Left colon (tissue), 2 donors: Measurements from ENCODE around the gene MED10. TPM values are rescaled to one million over a fixed set of nuclear protein-coding genes. Genes with fewer than 3 reads are reported as not detected.
A peak's percentile ranks its signal among the peaks of the same experiment; 100 is the strongest.

ENCODE experiments used
- ATAC-seq: fragments of 200-7000 bp; cut with Tn5 transposase; one replicate; pipeline ENCODE4 v1.9.1; 2020; ENCODE audit warnings: mild to moderate bottlenecking, moderate library complexity
- DNase-seq, 2 donors: peaks; one replicate each; pipeline ENCODE4 v3.0.0-alpha.2; 2020
- intact Hi-C, 2 donors: fragments of 100-400 bp; cut with DNase I in 1 of 2; cut with micrococcal nuclease in 1 of 2; formaldehyde crosslinking; loops; one replicate each; pipeline versions ENCODE4 v1.11.2 to v1.14.0; 2022; cut with DNase I, micrococcal nuclease
- total RNA-seq, 2 donors: library from RNA; stranded (reverse); fragmentation: NEBNext Ultra II Directional; extraction: Animal tissue kit (Norgen Biotek cat#: 25700); gene quantifications; one replicate each; pipeline ENCODE4 v1.2.1, GENCODE V29; 2021
- donor health status: DM: no; HTN: no; CAD: no.
- donor health status: DM: yes; HTN: yes; CAD: no.

The MED10 gene
- total RNA-seq, 2 donors from 2014 or later, result 23.9 to 30.0 TPM

- peak in 1 of 2 donors; percentile 16 for DNase-seq
- no peak for ATAC-seq
- intact Hi-C loops, result no loop called here
Observed at GRCh38 chr5:6401410-6401809, 23.1 kb upstream of the MED10 start.

GRCh38 chr5:6399980-6400910 lies 21.9 kb upstream of the MED10 start:
- ATAC-seq (no peak), DNase-seq (no peak)
- intact Hi-C loops, result no loop called here

GRCh38 chr5:6398570-6399230 lies 20.4 kb upstream of the MED10 start:
- intact Hi-C loops, result no loop called here
- ATAC-seq (no peak), DNase-seq (no peak)

GRCh38 chr5:6397536-6398269 lies 19.4 kb upstream of the MED10 start:
- ATAC-seq (no peak), DNase-seq (no peak)
- intact Hi-C loops, result no loop called here

- intact Hi-C loops, result no loop called here
- no peak for DNase-seq
- ATAC-seq, result no peak
Observed at GRCh38 chr5:6396836-6397535, 18.6 kb upstream of the MED10 start.

- ATAC-seq (no peak), DNase-seq (no peak)
- intact Hi-C loops, result no loop called here
Observed at GRCh38 chr5:6396043-6396442, 17.7 kb upstream of the MED10 start.

GRCh38 chr5:6395621-6396020 lies 17.3 kb upstream of the MED10 start:
- intact Hi-C loops, result no loop called here
- ATAC-seq (no peak), DNase-seq (no peak)

GRCh38 chr5:6395102-6395445 lies 16.7 kb upstream of the MED10 start:
- ATAC-seq (no peak), DNase-seq (no peak)
- intact Hi-C loops, result no loop called here

GRCh38 chr5:6394429-6395101 lies 16.2 kb upstream of the MED10 start:
- ATAC-seq (no peak), DNase-seq (no peak)
- intact Hi-C loops, result no loop called here

- intact Hi-C loops, result no loop called here
- ATAC-seq (no peak), DNase-seq (no peak)
Observed at GRCh38 chr5:6393596-6394194, 15.3 kb upstream of the MED10 start.

GRCh38 chr5:6392561-6392960 lies 14.2 kb upstream of the MED10 start:
- intact Hi-C loops, result no loop called here
- ATAC-seq, result no peak
- DNase-seq, result no peak

GRCh38 chr5:6391151-6391550 lies 12.8 kb upstream of the MED10 start:
- intact Hi-C loops, result no loop called here
- ATAC-seq (no peak), DNase-seq (no peak)

GRCh38 chr5:6389946-6390530 lies 11.7 kb upstream of the MED10 start:
- no peak for ATAC-seq
- intact Hi-C loops, result no loop called here
- no peak for DNase-seq

GRCh38 chr5:6389397-6389796 lies 11.1 kb upstream of the MED10 start:
- intact Hi-C loops, result no loop called here
- ATAC-seq (no peak), DNase-seq (no peak)

- DNase-seq, result no peak
- intact Hi-C loops, result no loop called here
- ATAC-seq, result no peak
Observed at GRCh38 chr5:6387970-6388369, 9.6 kb upstream of the MED10 start.

- DNase-seq, result no peak
- intact Hi-C loops, result no loop called here
- ATAC-seq, result no peak
Observed at GRCh38 chr5:6386271-6386670, 7.9 kb upstream of the MED10 start.

- intact Hi-C loops, result no loop called here
- no peak for ATAC-seq
- no peak for DNase-seq
Observed at GRCh38 chr5:6384856-6385255, 6.5 kb upstream of the MED10 start.

GRCh38 chr5:6383376-6383775 lies 5.0 kb upstream of the MED10 start:
- ATAC-seq (no peak), DNase-seq (no peak)
- intact Hi-C loops, result no loop called here
